Liver (tissue), 3 donors: ENCODE results near the gene FBXW5.

Experiments
- ATF3 ChIP-seq: IDR thresholded peaks from 2 replicates; pipeline ENCODE4 v1.6.1; 2016; ENCODE audit warnings: antibody characterized with exemption
- EGR1 ChIP-seq, 2 donors: IDR thresholded peaks; 2 replicates each; pipeline ENCODE4 v1.6.1; 2016 to 2018; ENCODE audit warnings: antibody characterized with exemption in 2 of 2, low read depth in 2 of 2
- GABPA ChIP-seq, 2 donors: IDR thresholded peaks in 1 of 2; conservative IDR thresholded peaks in 1 of 2; 2 replicates each; pipeline ENCODE4 v1.6.1; 2016; ENCODE audit warnings: antibody characterized with exemption in 2 of 2, mild to moderate bottlenecking in 1 of 2, moderate library complexity in 1 of 2
- HNF4G ChIP-seq: IDR thresholded peaks from 2 replicates; pipeline ENCODE4 v1.6.1; 2016; ENCODE audit warnings: antibody characterized with exemption
- YY1 ChIP-seq: IDR thresholded peaks from 2 replicates; pipeline ENCODE4 v1.6.1; 2016; ENCODE audit warnings: antibody characterized with exemption, mild to moderate bottlenecking
- TF ChIP-seq, protein P1 (sequence below): fragments of 150-350 bp; IDR thresholded peaks from 2 replicates; pipeline ENCODE4 v1.5.1; 2017; ENCODE audit warnings: improper control_type of control experiment, low read depth, low read length; ENCODE audit not compliant: missing input control
- TF ChIP-seq, protein P2 (sequence below): IDR thresholded peaks from 2 replicates; pipeline ENCODE4 v1.6.1; 2016; ENCODE audit warnings: antibody characterized with exemption
- TF ChIP-seq, protein P3 (sequence below): IDR thresholded peaks from 2 replicates; pipeline ENCODE4 v1.6.1; 2016; ENCODE audit warnings: antibody characterized with exemption, mild to moderate bottlenecking
- donor health status: healthy.
- donor health status: healthy.

- TF ChIP-seq, protein P1, sequence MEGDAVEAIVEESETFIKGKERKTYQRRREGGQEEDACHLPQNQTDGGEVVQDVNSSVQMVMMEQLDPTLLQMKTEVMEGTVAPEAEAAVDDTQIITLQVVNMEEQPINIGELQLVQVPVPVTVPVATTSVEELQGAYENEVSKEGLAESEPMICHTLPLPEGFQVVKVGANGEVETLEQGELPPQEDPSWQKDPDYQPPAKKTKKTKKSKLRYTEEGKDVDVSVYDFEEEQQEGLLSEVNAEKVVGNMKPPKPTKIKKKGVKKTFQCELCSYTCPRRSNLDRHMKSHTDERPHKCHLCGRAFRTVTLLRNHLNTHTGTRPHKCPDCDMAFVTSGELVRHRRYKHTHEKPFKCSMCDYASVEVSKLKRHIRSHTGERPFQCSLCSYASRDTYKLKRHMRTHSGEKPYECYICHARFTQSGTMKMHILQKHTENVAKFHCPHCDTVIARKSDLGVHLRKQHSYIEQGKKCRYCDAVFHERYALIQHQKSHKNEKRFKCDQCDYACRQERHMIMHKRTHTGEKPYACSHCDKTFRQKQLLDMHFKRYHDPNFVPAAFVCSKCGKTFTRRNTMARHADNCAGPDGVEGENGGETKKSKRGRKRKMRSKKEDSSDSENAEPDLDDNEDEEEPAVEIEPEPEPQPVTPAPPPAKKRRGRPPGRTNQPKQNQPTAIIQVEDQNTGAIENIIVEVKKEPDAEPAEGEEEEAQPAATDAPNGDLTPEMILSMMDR = no peak
- TF ChIP-seq EGR1 (IDR thresholded peaks at IDR 0.05; ENCODE audit: low read depth in 2 of 2) = no peak
- TF ChIP-seq YY1 = no peak
- TF ChIP-seq, protein P2, sequence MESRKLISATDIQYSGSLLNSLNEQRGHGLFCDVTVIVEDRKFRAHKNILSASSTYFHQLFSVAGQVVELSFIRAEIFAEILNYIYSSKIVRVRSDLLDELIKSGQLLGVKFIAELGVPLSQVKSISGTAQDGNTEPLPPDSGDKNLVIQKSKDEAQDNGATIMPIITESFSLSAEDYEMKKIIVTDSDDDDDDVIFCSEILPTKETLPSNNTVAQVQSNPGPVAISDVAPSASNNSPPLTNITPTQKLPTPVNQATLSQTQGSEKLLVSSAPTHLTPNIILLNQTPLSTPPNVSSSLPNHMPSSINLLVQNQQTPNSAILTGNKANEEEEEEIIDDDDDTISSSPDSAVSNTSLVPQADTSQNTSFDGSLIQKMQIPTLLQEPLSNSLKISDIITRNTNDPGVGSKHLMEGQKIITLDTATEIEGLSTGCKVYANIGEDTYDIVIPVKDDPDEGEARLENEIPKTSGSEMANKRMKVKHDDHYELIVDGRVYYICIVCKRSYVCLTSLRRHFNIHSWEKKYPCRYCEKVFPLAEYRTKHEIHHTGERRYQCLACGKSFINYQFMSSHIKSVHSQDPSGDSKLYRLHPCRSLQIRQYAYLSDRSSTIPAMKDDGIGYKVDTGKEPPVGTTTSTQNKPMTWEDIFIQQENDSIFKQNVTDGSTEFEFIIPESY = no peak
- no peak for TF ChIP-seq GABPA (IDR thresholded peaks at IDR 0.05 in 1 of 2, conservative IDR thresholded peaks at IDR 0.05 in 1 of 2)
- no peak for TF ChIP-seq HNF4G
- TF ChIP-seq ATF3 = no peak
- TF ChIP-seq, protein P3, sequence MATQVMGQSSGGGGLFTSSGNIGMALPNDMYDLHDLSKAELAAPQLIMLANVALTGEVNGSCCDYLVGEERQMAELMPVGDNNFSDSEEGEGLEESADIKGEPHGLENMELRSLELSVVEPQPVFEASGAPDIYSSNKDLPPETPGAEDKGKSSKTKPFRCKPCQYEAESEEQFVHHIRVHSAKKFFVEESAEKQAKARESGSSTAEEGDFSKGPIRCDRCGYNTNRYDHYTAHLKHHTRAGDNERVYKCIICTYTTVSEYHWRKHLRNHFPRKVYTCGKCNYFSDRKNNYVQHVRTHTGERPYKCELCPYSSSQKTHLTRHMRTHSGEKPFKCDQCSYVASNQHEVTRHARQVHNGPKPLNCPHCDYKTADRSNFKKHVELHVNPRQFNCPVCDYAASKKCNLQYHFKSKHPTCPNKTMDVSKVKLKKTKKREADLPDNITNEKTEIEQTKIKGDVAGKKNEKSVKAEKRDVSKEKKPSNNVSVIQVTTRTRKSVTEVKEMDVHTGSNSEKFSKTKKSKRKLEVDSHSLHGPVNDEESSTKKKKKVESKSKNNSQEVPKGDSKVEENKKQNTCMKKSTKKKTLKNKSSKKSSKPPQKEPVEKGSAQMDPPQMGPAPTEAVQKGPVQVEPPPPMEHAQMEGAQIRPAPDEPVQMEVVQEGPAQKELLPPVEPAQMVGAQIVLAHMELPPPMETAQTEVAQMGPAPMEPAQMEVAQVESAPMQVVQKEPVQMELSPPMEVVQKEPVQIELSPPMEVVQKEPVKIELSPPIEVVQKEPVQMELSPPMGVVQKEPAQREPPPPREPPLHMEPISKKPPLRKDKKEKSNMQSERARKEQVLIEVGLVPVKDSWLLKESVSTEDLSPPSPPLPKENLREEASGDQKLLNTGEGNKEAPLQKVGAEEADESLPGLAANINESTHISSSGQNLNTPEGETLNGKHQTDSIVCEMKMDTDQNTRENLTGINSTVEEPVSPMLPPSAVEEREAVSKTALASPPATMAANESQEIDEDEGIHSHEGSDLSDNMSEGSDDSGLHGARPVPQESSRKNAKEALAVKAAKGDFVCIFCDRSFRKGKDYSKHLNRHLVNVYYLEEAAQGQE = no peak
Measured at GRCh38 chr9:136984464-136985026, 40.0 kb upstream of the FBXW5 start.
